Frontal cortex (tissue), 4 donors: ENCODE results near the gene COL23A1. TPM values are rescaled to one million over a fixed set of nuclear protein-coding genes. Genes with fewer than 3 reads are reported as not detected.
"Not testable (repeated sequence)": the region's sequence is repeated elsewhere in the genome, so short reads cannot be mapped to it uniquely, and the experiment has no call there.

ENCODE experiments used
- DNase-seq, 2 donors: peaks; one replicate each; pipeline ENCODE4 v3.0.0; 2012; ENCODE audit warnings: low spot score in 2 of 2
- FAIRE-seq: peaks from 2 replicates; lab custom pipeline; 2012; peaks lifted over from hg19 to GRCh38; lab: Jason Lieb, UNC
- total RNA-seq: library from RNA; depleted of rRNA; stranded (reverse); fragments of >200 nt; gene quantifications from one replicate; pipeline ENCODE4 v1.2.3, GENCODE V29; 2014
- donor health status: control.
- donor health status: control.
- donor health status: control.

The COL23A1 gene
- total RNA-seq, 1 donor from 2014 or later, result 0.82 TPM

GRCh38 chr5:178309271-178310013, 280.8 kb downstream of the COL23A1 start:
- DNase-seq, result no peak

GRCh38 chr5:178308541-178309092, 281.6 kb downstream of the COL23A1 start:
- DNase-seq (no peak), FAIRE-seq (no peak)

More at GRCh38 chr5:178309271-178310013, 280.8 kb downstream of the COL23A1 start:
- no peak for FAIRE-seq

GRCh38 chr5:178307267-178308045, 282.7 kb downstream of the COL23A1 start:
- FAIRE-seq (no peak), DNase-seq (no peak)

- no peak for DNase-seq
- FAIRE-seq, result no peak
These were observed 283.6 kb downstream of the COL23A1 start for GRCh38 chr5:178306430-178307225.

- no peak for DNase-seq
- no peak for FAIRE-seq
These were observed 284.4 kb downstream of the COL23A1 start for GRCh38 chr5:178305801-178306200.

GRCh38 chr5:178304761-178305645, 285.2 kb downstream of the COL23A1 start:
- no peak for DNase-seq
- no peak for FAIRE-seq

- DNase-seq (no peak), FAIRE-seq (no peak)
These were observed 286.2 kb downstream of the COL23A1 start for GRCh38 chr5:178304016-178304415.

- not testable (repeated sequence) for FAIRE-seq, DNase-seq
These were observed 287.9 kb downstream of the COL23A1 start for GRCh38 chr5:178302321-178302720.

GRCh38 chr5:178301641-178302040, 288.6 kb downstream of the COL23A1 start:
- FAIRE-seq, result no peak
- DNase-seq, result no peak

- DNase-seq, result no peak
- FAIRE-seq, result no peak
These were observed 291.8 kb downstream of the COL23A1 start for GRCh38 chr5:178298283-178298807.

- DNase-seq (no peak), FAIRE-seq (no peak)
These were observed 292.4 kb downstream of the COL23A1 start for GRCh38 chr5:178297751-178298150.

- DNase-seq (no peak), FAIRE-seq (no peak)
These were observed 294.1 kb downstream of the COL23A1 start for GRCh38 chr5:178296066-178296465.

- no peak for DNase-seq
- no peak for FAIRE-seq
These were observed 294.6 kb downstream of the COL23A1 start for GRCh38 chr5:178295589-178295988.

- no peak for DNase-seq
- no peak for FAIRE-seq
These were observed 296.4 kb downstream of the COL23A1 start for GRCh38 chr5:178293815-178294214.

GRCh38 chr5:178293400-178293799, 296.8 kb downstream of the COL23A1 start:
- DNase-seq (no peak), FAIRE-seq (no peak)

GRCh38 chr5:178292826-178293205, 297.4 kb downstream of the COL23A1 start:
- DNase-seq (no peak), FAIRE-seq (no peak)

GRCh38 chr5:178291969-178292825, 298.0 kb downstream of the COL23A1 start:
- no peak for FAIRE-seq
- no peak for DNase-seq

- FAIRE-seq, result no peak
- DNase-seq, result no peak
These were observed 299.0 kb downstream of the COL23A1 start for GRCh38 chr5:178291161-178291561.
